ENCODE data around the gene HPDL.

DNA sequence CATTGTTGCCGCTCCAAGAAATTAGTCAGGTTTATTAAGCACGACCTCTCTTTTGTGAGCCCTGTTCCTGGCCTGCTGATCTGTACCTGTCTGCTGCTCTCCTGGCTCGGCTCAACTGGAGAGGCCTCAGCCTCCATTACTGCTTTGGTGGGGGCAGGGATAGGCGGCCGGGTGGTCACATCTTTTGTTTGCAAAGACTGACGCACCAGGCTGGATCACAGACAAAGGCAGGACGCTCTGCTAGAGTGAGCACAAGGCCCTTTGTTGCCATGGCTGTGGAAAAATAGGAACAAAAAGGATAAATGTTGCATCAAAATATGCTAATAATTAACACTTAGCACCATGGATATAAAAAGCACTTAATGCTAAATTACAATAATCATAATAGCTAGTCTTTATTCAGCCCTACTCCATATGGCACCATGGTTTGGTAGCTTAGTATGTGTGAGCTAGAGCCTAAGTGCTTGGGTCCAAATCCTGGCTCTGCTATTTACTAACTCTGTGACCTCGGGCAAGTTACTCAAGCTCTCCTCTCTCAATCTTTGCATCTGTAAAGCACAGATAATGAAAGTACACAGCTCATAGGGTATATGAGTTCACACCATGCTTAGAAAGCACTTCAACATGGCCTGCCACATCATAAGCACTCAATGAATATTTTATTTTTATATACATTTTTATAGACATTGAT, 28.9 kb upstream of the HPDL start:
- no peak for TF ChIP-seq CTCF (IDR thresholded peaks at IDR 0.05; ENCODE audit: poor library complexity)
- no peak for TF ChIP-seq EZH2 (IDR thresholded peaks at IDR 0.05; ENCODE audit: borderline replicate concordance)

Data from hepatocyte (in vitro differentiated cells).